Choroid plexus epithelial cell (primary cell): ENCODE measurements around the gene CAMK1G.

Source experiments
- DNase-seq: peaks from one replicate; pipeline ENCODE4 v3.0.0-alpha.2; 2010; ENCODE audit warnings: low read depth
- H3K4me3 ChIP-seq: 2 replicates; pipeline ENCODE4 v1.5.1; 2011; ENCODE audit warnings: low read depth, mild to moderate bottlenecking, control low read depth, low read length, moderate library complexity
- CTCF ChIP-seq: conservative IDR thresholded peaks from 2 replicates; pipeline ENCODE4 v1.5.1; 2011; ENCODE audit warnings: low read depth, mild to moderate bottlenecking, control low read depth, inconsistent platforms, low read length, moderate library complexity

CAMK1G gene

DNA sequence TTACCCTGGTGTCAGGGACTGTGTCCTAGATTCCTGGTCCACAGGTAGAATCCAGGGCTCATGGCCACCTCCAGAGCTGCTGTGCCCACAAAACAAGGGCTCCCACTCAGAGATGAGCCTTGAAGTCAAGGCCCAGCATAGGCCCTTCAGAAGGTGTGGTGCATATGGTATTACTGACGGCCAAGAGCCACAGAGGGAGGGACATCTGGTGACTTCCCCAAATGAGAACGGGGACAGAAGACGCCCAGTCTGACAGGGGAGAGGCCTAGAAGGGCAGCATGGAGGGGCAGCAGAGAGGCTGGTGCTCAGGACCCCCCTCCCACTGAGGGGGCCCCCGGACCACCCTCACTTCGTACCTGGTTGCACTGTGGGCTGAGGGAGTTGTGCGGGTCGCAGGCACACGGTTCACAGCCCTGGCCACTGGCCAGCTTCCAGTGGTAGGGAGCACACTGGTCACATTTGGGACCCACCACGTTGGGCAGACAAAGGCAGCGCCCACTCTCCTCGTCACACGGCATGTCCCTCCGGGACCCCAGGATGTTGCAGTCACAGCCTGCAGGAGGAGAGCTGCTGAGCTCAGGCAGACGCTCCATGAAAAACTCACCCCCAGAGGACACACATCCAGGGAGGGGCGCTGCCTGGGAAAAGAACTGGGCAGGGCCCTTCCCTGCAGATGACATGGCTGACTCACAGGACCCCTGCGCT lies 43.7 kb downstream of the CAMK1G start:
- H3K4me3 ChIP-seq: no peak overlapping the region
- DNase-seq: no peak
- TF ChIP-seq CTCF: no peak

DNA sequence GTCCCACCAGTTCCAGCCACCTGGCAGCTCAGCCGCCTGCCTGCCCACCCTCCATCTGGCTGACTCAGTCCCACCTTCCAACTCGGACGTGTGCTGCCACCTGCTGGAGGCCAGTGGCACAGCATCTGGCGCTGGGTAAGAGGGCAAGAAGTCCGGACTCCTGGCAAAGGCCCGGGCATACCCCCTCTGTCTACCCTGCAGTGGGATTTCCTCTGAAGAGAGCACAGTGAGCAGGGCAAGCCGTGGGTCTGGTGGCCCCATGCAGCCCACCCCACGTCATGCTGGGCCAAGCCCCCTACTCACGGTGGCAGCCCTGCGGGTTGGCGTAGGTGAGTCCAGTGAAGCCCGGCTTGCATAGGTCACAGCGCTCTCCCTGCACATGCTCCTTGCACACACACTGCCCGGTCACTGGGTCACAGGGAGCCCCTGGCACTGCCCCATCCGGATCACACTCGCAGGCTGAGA lies 44.2 kb downstream of the CAMK1G start:
- DNase-seq: peak; percentile 79
- no peak overlapping the region for H3K4me3 ChIP-seq
- TF ChIP-seq CTCF: peak; percentile 98

- no peak for TF ChIP-seq CTCF
- no peak for DNase-seq
- no peak overlapping the region for H3K4me3 ChIP-seq
These were observed 45.2 kb downstream of the CAMK1G start for GRCh38 chr1:209628618-209629299.

DNA sequence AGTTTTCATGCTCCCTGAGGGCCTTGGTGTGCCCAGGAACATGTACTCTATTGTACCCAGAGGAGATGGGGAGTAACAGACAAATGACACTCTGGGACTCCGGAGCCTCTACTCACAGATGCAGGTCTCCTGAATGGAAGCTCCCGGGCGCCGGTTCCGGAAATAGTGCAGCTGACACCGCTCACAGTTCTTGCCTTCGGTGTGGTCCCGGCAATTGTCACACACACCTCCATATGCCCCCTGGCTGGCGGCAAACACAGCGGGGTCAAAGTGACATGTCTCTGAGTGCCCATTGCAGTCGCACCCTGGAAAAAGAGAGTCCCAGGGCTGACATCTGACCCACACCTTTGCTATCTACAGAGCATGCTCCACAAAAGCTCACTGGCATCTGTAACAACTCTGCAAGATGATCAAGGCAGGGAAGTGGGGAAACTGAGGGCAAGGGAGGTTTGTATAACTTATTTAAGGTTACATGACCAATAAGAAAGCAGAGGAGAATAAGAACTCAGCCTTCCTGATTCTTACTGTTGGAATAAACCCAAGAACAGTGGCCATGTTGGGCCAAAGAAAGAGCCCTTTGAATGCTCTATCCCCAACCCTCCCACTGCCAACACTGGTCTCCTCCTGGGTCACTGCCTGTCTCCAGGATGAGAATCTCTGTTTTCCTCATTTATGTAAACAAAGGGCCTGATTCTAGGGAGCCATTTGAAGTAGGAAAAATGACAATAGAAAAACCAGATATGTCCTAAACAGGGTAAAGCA lies 46.3 kb downstream of the CAMK1G start:
- H3K4me3 ChIP-seq: no peak overlapping the region
- DNase-seq: no peak
- TF ChIP-seq CTCF: no peak

GRCh38 chr1:209630383-209631225 lies 47.1 kb downstream of the CAMK1G start:
- no peak for TF ChIP-seq CTCF
- no peak overlapping the region for H3K4me3 ChIP-seq

DNA sequence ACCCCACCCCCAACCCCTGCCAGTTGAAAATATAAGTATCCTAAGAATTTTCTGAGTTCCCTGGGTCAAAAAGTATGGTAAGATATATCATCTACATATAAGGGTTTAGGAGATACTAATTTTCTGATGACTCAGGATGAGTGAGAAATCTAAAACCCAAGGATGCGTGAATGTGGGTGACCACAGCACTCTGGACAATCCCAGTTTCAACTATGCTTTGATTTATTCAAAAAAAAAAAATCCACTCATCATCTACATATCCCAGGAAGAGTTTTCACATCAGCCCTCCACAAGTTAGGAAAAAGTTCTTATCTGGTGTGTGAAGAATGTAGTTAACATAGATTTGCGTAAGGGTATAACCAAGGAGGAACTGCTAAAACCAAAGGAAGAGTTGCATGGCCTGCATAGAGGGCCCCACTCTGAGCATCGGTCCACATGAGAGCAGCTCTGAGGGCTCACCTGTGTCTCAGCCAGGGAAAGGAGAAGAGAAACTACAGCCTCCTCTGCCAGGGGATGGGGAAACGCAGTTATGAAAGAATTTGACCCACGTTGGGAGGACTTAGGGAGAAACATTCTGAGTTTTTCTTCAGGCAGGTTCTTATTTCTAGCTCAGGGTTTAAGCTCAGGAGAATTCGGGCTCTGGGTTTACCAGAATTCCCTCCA lies 50.0 kb downstream of the CAMK1G start:
- DNase-seq: no peak
- no peak overlapping the region for H3K4me3 ChIP-seq
- no peak for TF ChIP-seq CTCF

More at GRCh38 chr1:209630383-209631225, 47.1 kb downstream of the CAMK1G start:
- DNase-seq: no peak
